Stimulated activated CD8-positive, alpha-beta memory T cell treated with anti-CD3 and anti-CD28 coated beads, Interleukin-7, amount 100 ng/mL, for 4 hours (primary cell): Measurements from ENCODE around the gene GSK3A.
A peak's percentile ranks its signal among the peaks of the same experiment; 100 is the strongest.

Source experiments
- DNase-seq, 2 donors: peaks; one replicate each; pipeline ENCODE4 v3.0.0-alpha.2; 2020; ENCODE audit warnings: low read depth in 2 of 2

Gene GSK3A

DNA sequence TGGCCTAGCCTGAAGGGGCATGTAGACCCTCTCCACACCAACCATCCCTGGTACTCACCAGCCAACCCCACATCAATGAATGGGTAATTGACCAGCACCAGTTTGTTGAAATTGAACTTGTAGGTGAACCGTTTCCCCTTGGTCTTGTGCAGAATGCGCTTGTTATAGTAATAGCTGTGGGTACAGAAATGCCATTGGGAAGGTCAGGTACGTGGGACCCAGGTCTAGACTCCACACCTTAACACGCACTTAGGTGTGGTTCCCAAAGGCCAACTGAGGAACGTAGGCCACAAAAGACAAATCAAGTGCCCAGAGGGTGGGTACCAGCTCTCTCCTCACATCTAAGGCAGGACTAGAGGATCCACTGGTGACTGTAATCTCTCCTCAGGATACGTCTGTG is 7.4 kb upstream of the GSK3A start:
- DNase-seq = no peak

GRCh38 chr19:42249149-42249750 is 6.8 kb upstream of the GSK3A start:
- DNase-seq = no peak

DNA sequence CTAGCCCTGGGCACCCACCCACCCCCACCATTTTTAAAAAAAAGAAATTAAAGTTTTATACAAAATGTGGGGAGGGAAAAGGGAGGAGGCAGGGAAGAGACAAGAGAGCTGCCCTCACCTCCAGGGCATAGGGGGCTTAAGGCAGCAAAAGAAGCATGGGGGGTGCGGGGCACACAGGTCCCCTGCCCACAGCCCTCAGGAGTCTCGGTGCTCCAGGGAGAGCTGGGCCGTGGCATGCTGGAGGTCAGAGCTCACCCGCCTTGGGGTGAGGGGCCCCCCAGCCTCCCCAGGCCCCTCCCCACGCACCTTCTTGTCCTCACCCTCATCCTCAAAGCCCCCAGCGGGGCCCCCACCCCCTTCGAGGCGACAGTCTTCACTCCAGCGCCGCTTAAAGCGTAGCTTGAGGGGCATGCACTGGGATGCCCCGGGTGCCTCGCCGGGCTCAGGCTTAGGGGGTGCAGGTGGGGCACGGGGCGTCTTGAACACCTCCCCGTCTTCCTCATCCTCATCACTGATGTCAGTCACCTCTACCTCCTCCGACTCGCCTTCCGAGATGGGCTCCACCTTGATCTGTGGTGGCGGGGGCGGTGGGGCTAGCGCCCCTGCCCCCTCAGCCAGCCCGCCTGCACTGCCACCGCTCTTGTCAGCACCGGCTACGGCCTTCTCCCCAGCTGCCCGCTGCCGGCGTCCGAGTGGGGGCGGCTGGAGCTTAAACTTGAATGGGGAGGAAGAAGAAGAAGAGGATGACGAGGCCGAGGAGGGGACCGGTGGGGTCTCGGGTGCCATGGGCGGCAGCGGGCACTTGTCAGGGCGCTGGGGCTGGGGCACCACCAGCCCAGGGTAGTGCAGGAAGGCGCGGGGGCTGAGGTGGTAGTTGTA is 6.1 kb upstream of the GSK3A start:
- DNase-seq = no peak

- DNase-seq = no peak
These were observed 5.3 kb upstream of the GSK3A start for GRCh38 chr19:42247640-42248199.

DNA sequence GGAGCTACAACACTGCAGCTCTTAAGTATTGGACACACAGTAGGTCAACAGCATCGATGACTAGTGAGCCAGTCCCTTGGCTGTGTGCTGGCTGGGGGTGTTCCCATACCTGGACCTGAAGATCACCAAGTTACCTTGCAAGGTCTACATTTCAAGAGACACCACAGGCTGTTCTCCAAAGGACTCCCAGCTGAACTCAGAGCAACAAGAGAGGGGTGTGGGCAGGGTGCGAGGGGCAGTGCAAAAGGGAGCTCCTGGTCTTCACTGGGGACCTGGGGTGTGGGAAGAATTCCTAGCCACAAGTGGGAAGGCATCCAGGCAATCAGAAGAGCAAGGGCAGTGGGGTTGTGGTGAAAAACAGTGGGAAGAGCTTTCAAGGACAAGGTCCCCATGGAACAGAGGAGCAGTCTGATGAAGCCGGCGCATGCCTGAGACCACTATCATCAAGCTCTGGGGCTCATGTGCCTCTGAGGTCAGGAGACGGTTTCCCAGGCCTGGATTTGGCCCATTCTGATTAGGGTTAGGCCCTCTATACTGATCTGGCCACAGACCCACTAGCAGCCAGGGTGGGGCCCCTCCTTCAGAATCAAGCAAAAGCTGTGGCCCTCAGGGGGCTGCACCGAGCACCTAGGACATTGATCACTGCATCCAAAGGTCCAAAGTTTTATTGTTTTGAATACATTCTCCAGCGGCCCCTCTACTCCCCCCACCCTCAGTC is 4.7 kb upstream of the GSK3A start:
- no peak for DNase-seq

- DNase-seq = no peak
These were observed 3.9 kb upstream of the GSK3A start for GRCh38 chr19:42246143-42246921.

DNA sequence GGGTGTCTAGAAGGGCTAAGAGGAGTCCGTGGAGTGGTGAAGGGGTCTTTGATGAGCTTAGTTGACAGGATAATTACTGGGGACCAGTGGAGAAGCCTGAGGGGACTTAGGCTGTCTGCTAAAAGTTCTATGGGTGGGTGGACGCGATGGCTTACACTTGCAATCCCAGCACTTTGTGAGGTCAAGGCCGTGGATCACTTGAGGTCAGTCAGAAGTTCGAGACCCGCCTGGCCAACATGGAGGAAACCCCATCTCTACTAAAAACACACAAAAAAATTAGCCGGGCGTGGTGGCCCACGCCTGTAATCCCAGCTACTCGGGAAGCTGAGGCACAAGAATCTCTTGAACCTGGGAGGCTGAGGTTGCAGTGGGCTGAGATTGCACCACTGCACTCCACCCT is 2.8 kb upstream of the GSK3A start:
- no peak for DNase-seq

DNA sequence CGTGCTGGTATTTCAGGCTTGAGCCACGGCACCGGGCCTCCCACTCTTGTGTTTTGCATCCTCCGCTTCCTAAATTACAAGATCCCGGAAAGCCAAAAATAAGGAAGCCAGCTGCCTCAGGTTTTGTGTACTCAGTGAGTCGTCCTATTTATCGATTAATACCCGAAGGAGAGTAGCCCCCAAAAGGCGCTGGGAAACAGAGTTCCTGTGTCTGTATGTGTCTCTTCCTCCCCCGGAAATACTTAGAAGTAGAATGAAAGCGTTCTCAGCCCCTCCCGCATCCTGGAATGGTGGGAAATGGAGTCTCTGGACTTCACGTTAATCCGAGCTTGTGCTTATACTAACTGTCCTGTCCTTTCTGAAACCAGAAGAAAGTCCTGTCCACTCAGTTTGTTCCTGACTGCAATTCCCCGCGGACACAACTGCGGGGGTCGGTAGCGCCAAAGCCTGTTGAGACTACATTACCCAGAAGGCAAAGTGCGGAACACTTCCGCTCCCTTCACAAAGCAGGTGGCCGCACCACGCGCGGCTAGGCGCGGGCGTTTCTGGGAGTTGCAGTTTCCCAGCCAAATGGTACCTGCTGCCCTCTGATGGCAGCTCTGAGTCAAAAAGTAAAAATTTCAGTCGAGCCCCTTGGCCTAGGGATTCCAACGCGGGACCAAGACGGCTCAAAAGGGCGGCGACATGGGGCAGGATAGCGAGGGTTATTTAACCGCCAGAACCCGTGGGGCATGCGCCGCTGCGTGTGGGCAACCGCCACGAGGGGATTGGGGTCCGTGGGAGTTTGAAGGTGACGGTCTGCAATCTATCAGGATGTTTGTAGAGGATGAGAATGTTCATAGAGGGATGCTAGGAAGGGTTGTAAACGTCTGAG is 2.2 kb upstream of the GSK3A start:
- peak; percentile 88 to 89 for DNase-seq

DNA sequence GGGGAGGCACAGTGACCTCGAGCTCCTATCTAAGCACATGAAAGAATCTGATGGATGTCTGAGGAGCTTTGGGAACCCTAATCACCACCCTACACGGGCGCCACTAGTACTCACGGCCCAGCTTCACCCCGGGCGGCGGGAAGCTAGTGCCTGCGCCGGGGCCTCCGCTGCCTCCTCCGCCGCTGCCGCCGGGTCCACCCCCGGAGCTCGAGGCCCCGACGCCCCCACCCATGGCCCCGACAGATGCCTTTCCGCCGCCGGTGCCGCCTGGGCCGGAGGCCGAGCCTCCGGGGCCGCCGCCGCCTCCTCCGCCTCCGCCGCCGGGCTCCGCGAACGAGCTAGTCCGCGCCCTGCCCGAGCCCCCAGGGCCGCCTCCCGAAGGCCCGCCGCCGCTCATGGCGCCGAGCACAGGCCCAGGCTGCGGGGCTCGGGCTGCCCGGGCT is 312 bp downstream of the GSK3A start:
- no peak for DNase-seq

- DNase-seq = no peak
These were observed 1.1 kb downstream of the GSK3A start for GRCh38 chr19:42241279-42241678.

GRCh38 chr19:42239544-42240220 is 2.7 kb downstream of the GSK3A start:
- no peak for DNase-seq

GRCh38 chr19:42235181-42235580 is 7.2 kb downstream of the GSK3A start:
- DNase-seq = no peak

DNA sequence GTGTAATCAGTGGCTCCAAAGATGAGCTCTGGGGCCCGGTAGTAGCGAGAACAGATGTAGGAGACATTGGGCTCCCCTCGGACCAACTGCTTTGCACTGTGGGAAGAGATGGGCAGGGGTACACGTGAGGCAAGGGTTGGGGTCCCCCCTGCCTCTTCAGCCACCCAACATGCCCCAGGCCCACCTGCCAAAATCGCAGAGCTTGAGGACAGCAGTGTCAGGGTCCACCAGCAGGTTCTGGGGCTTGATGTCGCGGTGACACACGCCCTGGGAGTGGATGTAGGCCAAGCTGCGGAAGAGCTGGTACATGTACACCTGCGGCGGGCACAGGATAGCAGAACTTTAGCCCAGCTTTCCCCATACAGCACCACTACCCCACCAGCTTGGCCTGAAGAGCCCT is 8.0 kb downstream of the GSK3A start:
- DNase-seq = no peak

DNA sequence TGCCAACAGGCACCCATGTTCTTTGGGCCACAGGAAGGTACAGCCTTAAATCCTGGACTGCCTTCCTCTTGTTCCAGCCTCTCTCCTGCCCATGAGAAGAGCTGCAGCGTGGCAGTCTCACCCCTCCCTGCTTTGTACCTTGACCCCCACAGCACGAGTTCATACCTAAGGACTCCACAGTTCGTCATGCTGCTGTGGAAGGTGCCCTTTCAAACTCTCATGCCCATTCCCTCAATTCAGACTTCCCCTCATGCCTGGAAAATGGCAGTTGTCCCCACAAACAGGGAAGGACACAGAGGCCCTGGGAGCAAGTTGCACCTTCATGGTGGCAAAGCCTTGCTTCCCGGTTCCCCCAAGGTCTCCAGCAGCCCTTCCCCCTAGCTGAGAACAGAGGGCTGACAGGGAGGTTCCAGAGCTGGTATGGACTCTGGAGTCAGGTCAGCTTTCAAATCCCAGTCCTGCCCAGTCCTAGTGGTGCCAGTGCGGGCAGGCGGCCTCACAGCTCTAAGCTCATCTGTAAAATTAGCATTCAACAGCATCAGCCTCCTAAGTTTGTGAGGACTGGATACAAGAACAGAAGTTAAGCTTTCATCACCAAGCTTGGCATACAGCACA is 8.6 kb downstream of the GSK3A start:
- no peak for DNase-seq

DNA sequence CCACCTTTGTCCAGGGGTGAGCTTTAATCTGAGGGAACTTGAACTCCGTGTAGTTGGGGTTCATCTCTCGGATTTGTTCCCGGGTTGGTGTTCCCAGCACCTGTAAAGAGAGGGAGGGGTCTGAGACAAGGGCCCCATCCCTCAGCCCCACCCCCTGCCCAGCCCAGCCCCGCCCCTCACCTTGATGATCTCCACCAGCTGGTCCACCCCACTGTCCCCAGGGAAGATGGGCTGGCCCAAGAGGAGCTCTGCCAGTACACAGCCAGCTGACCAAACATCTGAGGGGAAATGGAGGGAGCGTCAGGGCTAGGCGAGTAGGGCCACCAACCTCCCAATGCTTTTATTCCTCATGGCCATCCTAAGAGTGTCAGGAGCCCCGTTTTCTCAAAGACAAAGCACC is 9.3 kb downstream of the GSK3A start:
- no peak for DNase-seq

- DNase-seq = no peak
These were observed 10.0 kb downstream of the GSK3A start for GRCh38 chr19:42232435-42232834.

- DNase-seq = no peak
These were observed 11.8 kb downstream of the GSK3A start for GRCh38 chr19:42230571-42230970.

- no peak for DNase-seq
These were observed 12.5 kb downstream of the GSK3A start for GRCh38 chr19:42229855-42230351.

GRCh38 chr19:42229301-42229854 is 13.0 kb downstream of the GSK3A start:
- no peak for DNase-seq
